ENCODE results near the gene PLTP.

GRCh38 chr20:45921337-45922189 lies 9.6 kb upstream of the PLTP start:
- no peak for TF ChIP-seq CTCF (IDR thresholded peaks at IDR 0.05)
- TF ChIP-seq POLR2A (IDR thresholded peaks at IDR 0.05), result no peak

All from testis (tissue), 2 donors.